ENCODE data around the gene HSPA8. TPM values are rescaled to one million over a fixed set of nuclear protein-coding genes. Genes with fewer than 3 reads are reported as not detected.

HSPA8 gene
- polyA plus RNA-seq, 1 experiment, result 2,832 TPM

DNA sequence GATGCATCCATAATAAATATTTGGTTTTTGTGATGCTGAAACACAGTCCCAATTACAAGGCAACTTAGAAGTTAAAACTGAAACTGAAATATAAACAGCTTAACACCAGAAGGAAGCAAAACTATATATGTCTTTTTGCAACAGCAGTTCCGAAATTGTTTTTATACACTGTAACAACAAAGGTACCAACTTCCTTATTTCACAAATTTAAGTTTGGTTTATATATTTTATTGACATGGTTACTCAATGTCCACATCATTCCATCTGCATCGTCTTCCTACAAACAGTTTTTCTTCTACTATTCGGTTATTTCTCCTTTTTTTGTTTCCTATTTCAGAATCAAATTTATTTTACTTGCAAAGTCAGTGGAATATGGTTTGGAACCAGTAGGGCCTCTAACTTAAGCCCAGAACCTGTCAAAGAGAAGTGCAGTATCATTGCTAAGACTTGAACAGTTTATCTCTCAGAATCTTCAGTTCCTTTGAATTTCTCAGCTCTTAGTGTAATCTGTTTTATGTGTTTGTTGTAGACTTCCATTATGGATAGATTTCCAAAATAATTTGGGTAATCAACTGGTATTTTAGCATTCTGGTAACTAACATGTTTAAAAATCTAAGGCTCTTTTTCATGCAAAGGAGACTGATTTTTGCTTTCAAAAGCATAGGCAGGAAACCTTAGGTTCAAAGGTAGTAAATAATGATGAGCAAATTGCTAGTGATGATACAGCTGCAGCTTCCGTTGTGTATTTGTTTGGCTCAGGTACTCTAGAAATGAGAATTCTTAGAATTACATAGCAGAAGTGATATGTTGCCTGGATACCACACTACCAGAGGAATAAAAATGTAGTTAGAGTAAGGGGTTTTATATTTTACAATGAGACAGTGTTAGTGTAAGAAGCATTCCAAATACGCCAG is 8.2 kb upstream of the HSPA8 start:
- POLR2A ChIA-PET, result no interaction called here
- TF ChIP-seq, protein P1, sequence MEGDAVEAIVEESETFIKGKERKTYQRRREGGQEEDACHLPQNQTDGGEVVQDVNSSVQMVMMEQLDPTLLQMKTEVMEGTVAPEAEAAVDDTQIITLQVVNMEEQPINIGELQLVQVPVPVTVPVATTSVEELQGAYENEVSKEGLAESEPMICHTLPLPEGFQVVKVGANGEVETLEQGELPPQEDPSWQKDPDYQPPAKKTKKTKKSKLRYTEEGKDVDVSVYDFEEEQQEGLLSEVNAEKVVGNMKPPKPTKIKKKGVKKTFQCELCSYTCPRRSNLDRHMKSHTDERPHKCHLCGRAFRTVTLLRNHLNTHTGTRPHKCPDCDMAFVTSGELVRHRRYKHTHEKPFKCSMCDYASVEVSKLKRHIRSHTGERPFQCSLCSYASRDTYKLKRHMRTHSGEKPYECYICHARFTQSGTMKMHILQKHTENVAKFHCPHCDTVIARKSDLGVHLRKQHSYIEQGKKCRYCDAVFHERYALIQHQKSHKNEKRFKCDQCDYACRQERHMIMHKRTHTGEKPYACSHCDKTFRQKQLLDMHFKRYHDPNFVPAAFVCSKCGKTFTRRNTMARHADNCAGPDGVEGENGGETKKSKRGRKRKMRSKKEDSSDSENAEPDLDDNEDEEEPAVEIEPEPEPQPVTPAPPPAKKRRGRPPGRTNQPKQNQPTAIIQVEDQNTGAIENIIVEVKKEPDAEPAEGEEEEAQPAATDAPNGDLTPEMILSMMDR (IDR thresholded peaks at IDR 0.05; ENCODE audit: insufficient read depth, low read depth, low read length), result no peak
- CTCF ChIA-PET, result no interaction called here
- peaks cover 9% of the 10 kb centered on the region for H3K36me3 ChIP-seq (ENCODE audit: control insufficient read depth, insufficient read depth, low read length)
- H3K27me3 ChIP-seq (ENCODE audit: control insufficient read depth, insufficient read depth, low read length), result no peaks in the 10 kb centered on the region
- DNase-seq (ENCODE audit: low read depth), result no peak
- H3K4me3 ChIP-seq (ENCODE audit: low read depth, low read length), result no peak overlapping the region

DNA sequence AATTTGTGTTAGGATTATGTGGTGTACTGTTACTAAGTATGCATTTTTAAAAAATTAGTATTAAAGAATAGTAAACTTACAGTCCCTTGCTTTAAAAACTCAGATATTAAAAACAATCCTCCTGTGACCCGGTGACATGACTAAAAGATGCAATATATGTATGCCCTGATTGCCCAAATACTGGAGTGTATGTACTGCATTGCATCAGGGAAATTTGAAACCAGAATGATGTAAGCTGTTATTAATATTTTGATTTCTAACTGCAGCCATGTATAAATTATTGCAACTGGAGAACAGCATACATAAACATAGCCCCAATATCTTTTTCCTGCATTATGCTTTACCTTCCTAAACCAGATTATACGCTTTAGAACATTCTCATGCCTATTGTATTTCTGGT is 3.7 kb upstream of the HSPA8 start:
- ChIA-PET POLR2A (interaction anchor here (0.7 kb wide), 1 partner anchor 182 kb away, joined by 4 read pairs; no protein-coding TSS in a partner anchor), CTCF (interaction anchor here (1.1 kb wide), 1 partner anchor 12 kb away, joined by 5 read pairs; no protein-coding TSS in a partner anchor)
- TF ChIP-seq, protein P1 (IDR thresholded peaks at IDR 0.05; ENCODE audit: insufficient read depth, low read depth, low read length), result no peak
- Histone ChIP-seq H3K27me3 (ENCODE audit: control insufficient read depth, insufficient read depth, low read length) (no peaks in the 10 kb centered on the region), H3K36me3 (ENCODE audit: control insufficient read depth, insufficient read depth, low read length) (no peaks in the 10 kb centered on the region), H3K4me3 (ENCODE audit: low read depth, low read length) (no peak overlapping the region)
- no peak for DNase-seq (ENCODE audit: low read depth)

DNA sequence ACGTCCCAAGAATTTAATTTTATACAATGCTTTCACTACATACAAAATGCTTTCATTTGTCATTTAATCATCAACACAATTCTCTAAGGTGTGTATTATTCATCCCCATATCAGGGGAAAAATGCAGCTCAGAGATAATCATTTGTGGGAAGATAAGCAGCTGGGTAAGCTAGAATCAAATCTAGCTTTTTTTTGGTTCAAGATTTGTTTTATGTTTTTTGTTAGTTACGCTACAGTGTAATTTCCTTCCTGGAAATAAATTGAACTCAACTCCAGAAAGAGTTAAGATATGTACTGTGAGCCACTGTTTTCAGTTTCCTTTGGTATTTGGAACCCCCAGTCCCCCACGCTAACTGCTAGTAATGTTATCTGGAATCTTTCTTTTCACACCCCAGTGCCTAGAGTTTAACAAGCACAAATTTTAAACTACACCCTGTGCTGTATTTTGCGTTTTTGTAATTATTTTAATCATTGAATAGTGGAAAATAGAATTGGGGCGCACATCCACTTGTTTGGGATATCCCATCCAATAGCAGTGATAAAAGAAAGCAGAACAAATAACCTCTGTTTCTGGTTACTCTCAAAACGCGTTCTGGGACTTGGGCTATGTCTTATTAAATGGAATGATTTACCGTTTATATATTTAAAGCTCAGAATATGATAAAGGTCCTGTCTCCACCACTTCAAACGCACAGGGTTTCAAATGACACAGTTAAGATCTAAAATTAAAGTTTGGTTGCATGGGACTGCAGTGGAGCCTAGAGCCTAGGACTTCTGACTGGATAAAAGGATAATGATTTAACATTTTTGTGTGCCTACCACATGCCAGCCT is 2.1 kb upstream of the HSPA8 start:
- ChIA-PET POLR2A (interaction anchor here (0.6 kb wide), 1 partner anchor 40 kb away, joined by 20 read pairs; no protein-coding TSS in a partner anchor), CTCF (interaction anchor here (1.6 to 2.6 kb wide), 2 partner anchors 10 to 174 kb away, joined by 3 to 7 read pairs; no protein-coding TSS in a partner anchor)
- DNase-seq (ENCODE audit: low read depth), result no peak
- Histone ChIP-seq H3K27me3 (ENCODE audit: control insufficient read depth, insufficient read depth, low read length) (no peaks in the 10 kb centered on the region), H3K36me3 (ENCODE audit: control insufficient read depth, insufficient read depth, low read length) (peaks cover 6% of the 10 kb centered on the region), H3K4me3 (ENCODE audit: low read depth, low read length) (no peak overlapping the region)
- TF ChIP-seq, protein P1 (IDR thresholded peaks at IDR 0.05; ENCODE audit: insufficient read depth, low read depth, low read length), result no peak

DNA sequence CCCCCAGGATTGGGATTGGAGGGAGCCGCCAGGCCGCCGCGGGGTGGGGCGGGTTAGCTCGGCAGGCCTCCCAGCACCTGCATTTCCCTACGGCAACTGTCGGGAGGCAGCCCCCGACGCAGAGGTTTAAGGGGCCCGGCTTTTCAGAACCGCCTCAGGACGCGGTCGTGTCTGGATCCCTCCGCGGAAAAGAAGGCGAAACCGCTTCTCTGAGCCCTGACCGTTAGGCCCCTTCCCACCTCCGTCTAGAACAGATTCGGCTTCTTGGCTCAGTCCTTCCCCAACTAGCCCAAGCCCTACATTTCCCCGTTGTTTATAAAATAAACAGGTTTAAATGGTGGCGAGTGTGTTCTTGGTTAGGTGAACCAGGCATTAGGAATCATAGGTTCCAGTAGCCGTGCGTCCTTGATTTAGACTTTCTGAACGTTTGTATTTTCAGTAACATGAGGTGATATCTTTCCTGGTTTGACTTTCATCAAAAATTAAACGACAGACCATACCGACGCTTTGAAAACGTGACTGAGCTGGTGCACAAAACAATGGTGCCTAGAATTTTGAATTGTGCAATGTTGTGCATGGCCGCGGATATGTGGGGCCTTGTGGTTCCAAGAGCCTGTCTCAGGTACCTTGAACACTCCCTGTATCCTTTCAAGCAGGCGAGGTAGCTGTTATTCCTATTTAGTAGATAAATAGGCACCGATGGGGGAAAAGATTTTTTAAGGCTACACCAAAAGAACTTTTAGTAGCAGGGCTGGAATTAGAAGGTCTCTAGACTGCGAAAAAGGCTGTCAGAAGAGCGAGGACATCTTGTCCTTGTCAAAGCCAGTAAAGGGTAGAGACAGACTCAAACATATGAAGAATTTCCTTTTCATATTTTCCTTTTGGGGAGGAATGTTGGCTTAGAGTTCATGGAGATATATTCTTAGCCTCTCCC is 1.2 kb upstream of the HSPA8 start:
- peaks cover 13% of the 10 kb centered on the region for H3K36me3 ChIP-seq (ENCODE audit: control insufficient read depth, insufficient read depth, low read length)
- POLR2A ChIA-PET, result interaction anchor here (0.6 kb wide), 1 partner anchor 41 kb away, joined by 20 read pairs; no protein-coding TSS in a partner anchor
- TF ChIP-seq, protein P1 (IDR thresholded peaks at IDR 0.05; ENCODE audit: insufficient read depth, low read depth, low read length), result no peak
- DNase-seq (ENCODE audit: low read depth), result no peak
- no peaks in the 10 kb centered on the region for H3K27me3 ChIP-seq (ENCODE audit: control insufficient read depth, insufficient read depth, low read length)
- CTCF ChIA-PET, result interaction anchor here (0.6 to 2.6 kb wide), 5 partner anchors 9 to 679 kb away, joined by 3 to 9 read pairs (median 6); no protein-coding TSS in a partner anchor
- H3K4me3 ChIP-seq (ENCODE audit: low read depth, low read length), result peak overlapping the region; percentile 85
